GM10847 (cell line): ENCODE data around the gene MTFR1L.
A peak's percentile ranks its signal among the peaks of the same experiment; 100 is the strongest.

Experiments
- POLR2A ChIP-seq: IDR thresholded peaks from 2 replicates; pipeline ENCODE4 v1.6.1; 2011; ENCODE audit not compliant: insufficient read length; ENCODE audit errors: extremely low read depth

Gene MTFR1L

DNA sequence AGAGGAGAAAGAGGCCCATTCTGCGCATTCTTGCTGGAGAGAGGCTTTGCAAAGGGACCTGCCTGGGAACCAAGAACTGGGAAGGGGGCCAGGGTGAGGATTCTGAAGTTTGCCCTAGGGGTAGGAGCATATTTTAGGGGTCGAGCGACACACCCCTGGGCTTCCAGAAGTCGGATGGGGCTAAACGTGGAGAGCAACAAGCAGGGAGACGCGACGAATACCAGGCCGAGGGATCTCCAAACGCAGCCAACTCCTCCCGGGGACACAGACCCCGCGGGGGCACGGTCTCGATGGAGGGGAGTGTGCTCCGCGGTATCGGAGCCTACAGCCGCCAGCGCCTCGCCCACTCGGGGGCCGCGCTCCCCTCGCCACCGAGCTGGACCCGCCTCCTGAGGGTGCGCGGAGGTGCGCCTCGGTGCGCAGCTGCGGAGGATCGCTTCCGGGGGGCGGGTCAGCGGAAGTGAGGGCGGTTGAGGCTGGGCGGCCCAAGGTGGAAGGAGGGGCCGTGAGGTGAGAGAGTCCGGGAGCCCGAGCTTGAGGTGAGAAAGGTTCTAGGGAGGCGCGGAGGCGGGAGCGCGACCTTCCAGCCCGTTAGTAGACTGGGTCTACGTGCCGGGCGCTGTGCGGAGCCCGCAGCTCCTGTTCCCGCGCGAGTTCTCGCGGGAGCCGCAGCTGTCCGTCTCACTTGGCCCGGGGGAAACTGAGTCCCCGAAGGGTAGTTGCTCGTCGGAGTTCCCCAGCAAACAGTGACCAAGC lies at the start of gene MTFR1L:
TSS of gene MTFR1L (plus strand) at position 464 of the 756 bp plus-strand sequence. CDS start 3,151 bp downstream, outside the sequence.
- TF ChIP-seq POLR2A = peak; percentile 84

GRCh38 chr1:25770541-25771220 lies 49.1 kb upstream of the MTFR1L start:
- TF ChIP-seq POLR2A = no peak

GRCh38 chr1:25771221-25772114 lies 48.3 kb upstream of the MTFR1L start:
- TF ChIP-seq POLR2A = no peak

DNA sequence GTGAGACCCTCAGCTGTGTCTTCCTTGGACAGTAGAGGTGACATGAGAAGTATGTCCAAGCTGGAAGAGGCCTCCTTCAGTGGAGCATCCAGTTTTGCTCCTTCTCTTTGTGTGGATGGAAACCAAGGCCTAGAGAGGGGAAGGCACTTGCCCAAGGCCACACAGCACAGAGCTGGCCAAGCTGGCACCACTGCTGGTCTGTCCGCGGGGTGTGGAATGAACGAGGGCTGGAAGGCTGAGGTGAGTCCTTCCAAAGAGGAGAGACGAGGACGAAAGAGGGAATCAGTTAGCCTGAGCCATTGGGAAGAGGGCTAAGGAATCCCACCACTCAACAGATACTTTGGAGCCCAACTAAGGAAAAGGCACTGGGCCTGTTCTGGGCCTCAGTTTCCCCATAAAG lies 47.6 kb upstream of the MTFR1L start:
- no peak for TF ChIP-seq POLR2A

DNA sequence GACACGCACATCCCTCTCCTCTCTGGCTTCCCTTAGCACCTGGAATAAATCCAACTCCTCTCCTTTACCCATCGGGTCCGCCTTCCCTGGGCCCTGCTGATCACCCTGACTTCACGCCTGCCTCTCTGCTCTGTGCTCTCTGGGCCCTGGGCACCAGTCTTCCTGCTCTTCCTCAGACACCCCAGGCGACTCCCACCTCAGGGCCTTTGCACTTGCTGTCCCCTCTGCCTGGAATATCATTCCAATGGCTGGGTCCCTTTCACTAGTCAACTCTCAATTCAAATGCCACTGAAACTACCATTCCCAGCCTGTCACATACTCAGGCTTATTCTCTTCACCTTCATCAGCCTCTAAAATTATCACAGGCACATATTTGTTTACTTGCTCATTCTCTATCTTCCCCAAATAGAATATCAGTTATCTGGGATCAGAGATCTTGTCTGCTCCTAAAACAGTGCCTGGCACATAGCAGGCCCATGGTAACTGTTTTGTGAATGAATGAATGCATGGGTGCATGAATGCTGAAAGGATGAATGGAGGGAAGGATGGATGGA lies 47.0 kb upstream of the MTFR1L start:
- TF ChIP-seq POLR2A = no peak

DNA sequence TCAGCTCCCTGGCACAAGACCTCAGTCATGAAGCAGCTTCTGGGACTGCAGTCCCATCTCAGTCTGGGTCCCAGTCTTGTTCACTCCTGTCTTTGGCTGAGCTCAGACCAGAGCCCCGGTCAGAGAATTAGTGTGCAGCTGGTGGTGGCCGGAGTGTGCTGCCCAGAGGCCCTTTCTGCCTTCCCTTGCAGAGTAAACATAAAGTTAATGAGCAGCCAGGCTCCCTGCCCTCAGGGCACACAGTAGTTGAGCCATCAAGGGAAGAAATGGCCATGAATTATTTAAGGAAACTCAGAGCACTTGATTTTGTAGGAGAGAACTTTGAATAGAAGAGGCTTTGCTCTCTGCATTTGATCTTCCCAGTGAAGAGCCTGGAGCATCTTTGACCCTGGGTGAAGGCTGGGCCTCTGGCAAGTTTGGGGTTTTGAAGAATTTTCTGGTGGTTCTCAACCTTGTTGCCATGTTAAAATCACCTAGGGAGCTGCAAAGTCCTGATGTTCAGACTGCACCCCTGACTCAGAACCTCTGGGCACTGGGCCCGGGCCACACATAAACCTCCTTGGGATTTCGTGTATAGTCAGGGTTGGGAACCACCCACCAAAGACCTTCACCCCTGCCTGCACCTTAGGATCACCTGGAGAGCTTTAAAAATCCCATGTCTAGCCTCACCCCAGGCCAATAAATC lies 46.2 kb upstream of the MTFR1L start:
- TF ChIP-seq POLR2A = no peak

GRCh38 chr1:25774206-25774803 lies 45.4 kb upstream of the MTFR1L start:
- no peak for TF ChIP-seq POLR2A

GRCh38 chr1:25774921-25775771 lies 44.6 kb upstream of the MTFR1L start:
- TF ChIP-seq POLR2A = no peak

GRCh38 chr1:25779388-25779787 lies 40.4 kb upstream of the MTFR1L start:
- TF ChIP-seq POLR2A = no peak

DNA sequence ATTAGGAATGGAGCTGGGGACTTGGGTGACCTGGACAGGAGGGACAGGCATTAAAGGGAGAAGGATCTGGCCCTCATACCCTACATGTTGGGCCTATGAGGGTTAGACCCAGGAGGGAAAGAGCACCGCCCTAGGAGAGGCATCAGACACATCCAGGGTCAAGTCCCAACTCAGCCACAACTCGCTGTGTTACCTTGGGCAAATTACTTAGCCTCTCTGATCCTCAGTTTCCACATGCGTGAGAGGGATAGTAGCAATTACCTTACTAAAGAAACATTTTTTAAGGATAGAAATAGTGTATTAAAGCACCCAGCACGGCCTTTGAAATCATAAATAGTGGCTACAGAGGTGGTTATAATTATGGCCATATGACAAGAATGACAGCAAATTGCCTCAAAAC lies 39.9 kb upstream of the MTFR1L start:
- TF ChIP-seq POLR2A = no peak

- TF ChIP-seq POLR2A = no peak
These were observed 39.2 kb upstream of the MTFR1L start for GRCh38 chr1:25780318-25781129.

DNA sequence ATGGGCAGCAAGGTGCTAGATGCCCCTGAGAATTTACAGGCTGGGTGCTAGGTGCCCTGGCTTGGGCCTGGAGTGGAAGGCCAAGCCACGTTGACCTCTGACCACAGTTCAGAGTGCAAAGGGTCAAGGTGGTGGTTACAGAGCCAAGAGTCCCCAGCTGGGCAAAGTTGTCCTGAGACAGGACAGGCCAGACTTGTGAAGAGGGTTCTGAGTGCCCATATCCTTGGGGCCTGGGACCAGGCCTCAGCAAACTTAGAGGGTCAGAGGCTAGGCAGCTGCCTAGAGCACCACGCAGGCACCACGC lies 38.7 kb upstream of the MTFR1L start:
- TF ChIP-seq POLR2A = no peak
